ENCODE results near the gene ESPN.
"Not testable (repeated sequence)": the region's sequence is repeated elsewhere in the genome, so short reads cannot be mapped to it uniquely, and the experiment has no call there.

Gene ESPN

DNA sequence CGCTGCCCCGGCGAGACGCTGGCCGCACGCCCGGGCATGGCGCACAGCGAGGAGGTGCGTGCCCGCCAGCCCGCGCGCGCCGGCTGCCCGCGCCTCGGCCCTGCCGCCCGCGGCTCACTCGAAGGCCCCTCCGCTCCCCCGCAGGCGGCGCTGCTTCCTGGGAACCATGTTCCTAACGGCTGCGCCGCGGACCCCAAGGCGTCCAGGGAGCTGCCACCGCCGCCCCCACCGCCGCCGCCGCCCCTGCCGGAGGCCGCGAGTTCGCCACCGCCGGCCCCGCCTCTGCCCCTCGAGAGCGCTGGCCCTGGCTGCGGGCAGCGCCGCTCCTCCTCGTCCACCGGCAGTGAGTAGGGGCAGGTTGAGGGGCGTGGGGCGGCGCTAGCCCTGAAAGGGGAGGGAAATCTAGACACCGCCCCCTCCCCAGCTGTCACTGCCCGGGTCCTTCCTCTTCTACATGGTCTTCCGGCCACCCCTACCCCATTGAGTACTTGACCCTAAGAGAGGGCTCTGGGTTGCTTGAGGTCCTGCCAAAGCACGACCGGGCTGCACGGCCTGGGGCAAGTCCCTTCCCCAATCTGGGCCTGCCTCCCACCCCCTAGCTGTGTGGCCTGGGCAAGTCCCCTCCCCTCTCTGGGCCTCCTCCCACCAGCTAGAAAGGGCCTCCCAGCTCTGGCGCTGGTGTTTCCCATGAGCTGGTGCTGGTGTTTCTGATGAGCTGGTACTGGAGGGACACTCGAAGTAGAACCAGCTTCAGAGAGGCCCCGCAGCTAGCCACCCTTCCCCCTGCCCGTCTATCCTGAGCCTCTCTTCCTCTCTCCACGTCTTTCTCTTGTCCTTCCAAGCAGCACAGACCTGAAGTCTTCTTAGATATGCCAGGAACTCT, 24.4 kb downstream of the ESPN start:
- DNase-seq = peak; percentile 25 to 74 (median 71)

GRCh38 chr1:6450005-6450450, 25.5 kb downstream of the ESPN start:
- no peak for DNase-seq

DNA sequence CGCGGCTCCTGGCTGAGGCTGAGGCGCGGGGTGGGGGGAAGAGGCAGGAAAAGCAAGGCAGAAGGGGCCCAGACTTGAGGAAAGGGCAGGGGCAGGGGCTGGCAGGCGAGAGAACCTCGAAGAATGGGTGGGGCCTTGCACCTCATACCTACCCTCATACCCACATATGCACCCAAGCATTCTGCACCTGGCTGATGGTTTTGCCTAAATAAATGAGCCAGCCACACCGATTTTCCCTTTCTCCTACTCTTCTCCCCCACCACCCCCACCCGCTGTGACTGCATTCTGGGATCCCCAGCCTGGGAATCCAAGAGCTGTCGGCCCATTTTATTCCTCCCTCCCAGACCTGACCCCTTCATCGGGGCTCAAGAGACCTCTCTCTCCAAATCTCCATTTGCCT, 25.9 kb downstream of the ESPN start:
- not testable (repeated sequence) for DNase-seq

DNA sequence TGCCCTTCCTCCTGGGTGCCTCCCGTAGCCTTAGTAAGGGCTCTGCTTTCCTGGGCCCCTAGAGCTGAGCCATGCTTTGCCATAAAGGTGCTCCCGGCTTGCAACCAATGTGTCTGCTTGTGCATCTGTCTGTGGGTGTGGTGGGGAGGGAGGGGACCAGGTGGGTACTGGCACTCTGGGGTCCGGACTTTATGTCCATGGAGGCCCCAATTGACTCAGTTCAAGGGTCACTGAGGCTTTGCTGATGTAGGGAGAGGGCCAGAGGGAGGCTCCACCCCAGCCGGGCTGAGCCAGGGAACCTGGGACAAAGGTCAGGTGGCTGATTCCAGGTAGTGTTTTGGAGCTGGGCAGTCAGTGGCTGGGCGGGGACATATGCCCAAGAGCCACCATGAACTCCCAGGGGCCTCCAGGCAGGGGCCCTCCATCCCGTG, 26.4 kb downstream of the ESPN start:
- no peak for DNase-seq

DNA sequence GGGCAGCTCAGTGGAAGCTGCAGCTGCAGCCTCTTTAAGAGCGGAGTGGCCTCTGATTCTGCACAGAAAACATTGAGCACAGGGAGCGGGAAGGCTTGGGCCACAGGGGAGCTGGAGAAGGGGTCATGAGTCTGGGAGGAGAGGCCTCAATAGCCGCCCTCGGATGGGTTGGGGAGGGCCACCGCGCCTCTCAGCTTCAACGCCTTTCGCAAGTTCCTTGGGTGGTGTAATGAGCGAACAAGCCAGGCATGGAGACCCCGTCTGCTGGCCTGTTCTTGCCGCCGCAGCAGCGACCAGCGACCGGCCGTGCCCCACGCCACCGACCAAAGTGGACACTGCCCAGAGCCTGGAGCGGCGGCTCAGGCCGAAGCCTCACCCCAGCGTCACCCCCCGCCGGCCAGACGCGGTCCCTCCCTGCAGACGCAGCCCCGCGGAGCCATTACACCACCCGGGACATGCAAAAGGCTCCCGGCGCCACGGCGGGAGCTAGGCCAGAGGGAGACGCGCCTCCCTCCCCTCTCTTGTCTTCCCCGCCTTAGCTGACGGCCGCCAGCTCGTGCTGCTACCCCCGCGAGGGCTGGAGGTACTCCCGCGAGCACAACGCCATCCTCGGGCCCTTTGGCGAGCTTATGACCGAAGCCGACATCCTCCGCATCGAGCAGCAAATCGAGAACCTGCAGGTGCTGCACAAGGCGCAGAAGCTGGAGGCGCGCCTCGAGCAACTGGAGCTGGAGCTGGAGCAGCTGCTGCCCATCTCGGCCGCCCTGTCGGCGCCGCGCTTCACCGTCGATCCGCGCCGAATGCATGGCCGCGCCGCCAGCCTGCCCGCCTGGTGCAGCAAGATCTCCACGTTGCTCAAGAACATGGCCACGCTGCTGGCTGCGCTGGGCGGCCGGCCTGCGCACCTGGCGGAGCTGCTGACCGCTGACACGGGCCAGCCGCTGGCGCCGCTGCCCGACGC, 29.6 kb downstream of the ESPN start:
- not testable (repeated sequence) for DNase-seq

DNA sequence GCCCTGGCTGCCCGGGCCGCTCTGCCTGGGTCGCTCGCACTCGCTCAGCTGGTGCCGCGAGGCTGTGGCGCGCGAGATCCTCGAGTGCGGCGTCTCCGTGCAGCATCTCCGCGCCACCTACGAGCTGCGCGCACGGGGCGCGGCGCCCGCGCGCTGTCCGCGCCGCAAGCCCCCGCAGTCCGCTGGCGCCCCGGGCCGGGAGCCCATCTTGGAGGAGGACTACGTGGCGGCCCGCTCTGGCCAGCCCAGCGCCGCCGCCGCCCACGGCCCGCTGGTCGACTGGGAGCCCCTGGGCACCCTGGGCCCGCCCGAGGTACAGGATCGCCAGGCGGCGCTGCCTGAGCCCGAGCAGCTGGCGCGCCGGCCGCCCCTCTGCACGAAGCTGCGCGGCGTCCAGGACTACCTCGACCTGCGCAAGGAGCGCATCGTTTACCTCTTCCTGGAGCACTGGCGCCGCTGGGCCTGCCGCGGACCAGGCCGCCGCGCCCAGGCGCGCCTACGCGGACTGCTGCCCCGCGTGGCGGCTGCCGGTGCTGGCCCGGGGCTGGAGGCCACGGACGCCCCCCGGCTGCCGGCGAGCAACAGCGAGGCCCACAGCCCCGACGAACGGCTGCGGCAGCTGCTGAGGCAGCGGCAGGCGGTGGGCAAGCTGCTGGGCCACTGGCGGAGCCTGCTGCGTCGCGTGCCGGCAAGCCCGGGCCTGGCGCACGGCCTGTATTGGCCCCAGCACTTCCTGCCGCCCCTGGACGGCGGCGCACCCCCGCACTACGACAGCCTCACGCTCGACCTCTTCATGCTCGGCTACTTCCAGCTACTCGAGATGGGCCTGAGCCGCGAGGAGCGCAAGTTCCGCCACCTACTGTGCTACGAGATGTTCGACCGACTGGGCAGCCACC, 30.5 kb downstream of the ESPN start:
- DNase-seq = no peak

GRCh38 chr1:6455752-6456520, 31.4 kb downstream of the ESPN start:
- not testable (repeated sequence) for DNase-seq

DNA sequence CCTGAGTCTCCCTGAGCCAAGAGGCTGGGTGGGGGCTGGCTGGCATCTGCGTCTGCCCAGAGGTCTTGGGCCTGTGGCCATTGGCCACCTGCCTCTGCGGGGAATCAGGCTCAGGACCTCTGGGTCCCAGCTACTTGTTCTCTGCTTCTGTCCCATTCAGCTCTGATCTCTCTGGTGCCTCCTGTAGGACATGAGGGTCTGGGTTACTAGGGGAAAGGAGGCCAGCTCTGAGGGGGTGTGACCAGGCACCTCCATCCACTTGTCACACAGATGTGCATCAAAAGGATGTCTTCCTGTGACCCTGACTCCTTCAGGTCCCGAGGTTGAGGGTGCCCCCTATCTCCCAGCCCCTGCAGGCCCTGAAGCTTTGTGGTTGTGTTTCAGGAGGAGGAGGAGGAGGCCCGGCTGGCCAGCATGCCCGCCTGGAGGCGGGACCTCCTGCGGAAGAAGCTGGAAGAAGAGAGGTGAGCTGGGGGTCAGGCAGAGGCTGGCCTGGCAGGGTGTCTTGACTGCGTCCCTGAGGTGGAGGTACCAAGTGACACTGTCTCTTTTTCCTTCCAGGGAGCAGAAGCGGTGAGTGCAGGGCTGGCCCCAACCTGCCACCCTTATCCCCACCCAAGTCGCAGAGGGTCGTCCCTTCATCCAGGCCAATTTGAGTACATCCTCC, 32.4 kb downstream of the ESPN start:
- DNase-seq = no peak

DNA sequence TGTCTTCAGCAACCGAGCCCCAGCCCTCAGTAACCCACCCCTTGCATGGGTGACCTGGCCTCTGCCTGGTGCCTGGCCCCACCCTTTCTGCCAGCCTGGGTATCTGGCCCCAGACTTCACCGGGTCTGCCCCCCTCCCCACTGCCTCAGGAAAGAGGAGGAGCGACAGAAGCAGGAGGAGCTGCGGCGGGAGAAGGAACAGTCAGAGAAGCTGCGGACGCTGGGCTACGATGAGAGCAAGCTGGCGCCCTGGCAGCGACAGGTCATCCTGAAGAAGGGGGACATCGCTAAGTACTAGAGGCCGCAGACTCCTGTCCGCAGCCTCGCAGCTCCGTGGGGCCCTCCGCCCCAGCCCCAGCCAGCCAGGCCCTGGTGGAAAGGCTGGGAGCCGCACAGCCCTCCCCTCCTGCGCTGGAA, 35.3 kb downstream of the ESPN start:
- DNase-seq = no peak

GRCh38 chr1:6460301-6461050, 35.9 kb downstream of the ESPN start:
- DNase-seq = no peak

- DNase-seq = no peak
Observed at GRCh38 chr1:6461051-6461530, 36.5 kb downstream of the ESPN start.

DNA sequence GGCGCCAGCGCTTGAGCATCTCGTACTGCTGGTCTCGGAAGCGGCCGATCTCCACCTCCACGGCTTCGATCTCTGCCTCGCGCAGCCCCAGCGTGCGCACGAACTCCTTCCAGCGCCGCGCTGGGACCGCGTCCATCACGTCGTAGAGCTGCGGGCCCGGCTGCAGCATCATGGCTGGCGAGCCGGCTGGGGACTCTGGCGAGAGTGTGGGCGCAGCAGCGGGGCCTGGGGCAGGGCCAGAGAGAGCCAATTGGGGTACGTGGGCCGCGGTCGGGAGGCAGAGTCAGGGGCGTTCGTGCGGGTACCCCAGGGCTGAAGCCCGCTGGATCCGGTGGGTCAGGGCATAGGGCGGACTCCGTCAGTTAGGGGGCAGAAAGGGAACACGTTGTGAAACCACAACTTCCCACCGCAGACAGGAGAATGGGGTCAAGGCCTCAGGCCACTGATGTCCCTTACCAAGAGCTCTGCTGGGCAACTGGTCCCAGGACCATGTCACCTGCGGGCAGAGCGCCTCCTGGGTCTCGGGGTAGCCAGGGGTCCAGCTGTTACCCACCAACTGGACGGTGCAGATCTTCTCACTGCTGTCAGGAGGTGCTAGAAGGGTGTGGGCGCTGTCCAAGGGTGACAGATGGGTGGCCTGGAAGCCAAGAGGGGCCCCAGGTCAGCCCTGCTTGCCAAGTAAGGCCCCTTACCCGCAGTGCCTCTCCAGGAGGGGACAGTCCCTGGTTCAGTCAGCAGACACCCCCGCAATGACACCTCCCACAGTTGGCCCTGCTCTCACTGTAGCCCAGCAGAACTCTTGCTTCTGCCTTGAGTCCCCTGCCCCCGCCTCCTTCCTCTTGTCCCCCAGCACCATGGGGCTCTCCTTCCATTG, 37.2 kb downstream of the ESPN start:
- no peak for DNase-seq

- DNase-seq = no peak
Observed at GRCh38 chr1:6462412-6463119, 38.0 kb downstream of the ESPN start.

DNA sequence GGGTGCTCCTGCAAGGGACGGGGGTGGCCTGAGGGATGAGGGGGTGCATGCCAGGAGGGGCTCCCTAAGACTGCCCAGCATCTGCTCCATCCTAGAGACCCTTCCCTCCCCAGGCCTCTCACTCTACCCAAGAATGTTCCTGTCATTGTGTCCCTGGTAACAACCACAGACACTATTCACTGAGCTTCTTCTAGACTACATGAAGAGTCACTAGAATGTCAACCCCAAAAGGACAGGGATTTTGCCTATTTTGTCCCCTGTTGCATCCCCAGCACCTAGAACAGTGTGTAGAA, 38.5 kb downstream of the ESPN start:
- no peak for DNase-seq

DNA sequence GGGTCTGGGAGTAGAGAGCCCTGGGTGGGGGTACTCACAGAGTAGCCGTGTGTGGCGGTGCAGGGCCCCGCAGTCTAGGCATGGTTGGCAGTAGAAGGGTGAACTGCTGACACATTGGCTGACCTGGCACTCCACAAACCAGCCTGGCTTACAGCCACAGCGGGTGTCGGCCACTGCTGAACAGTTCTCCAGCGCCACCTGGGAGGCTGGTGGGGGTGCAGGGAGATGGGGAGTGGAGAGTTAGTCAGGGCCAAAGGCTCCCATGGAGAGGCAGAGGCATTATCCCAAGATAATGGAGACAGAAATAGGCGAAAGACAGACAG, 39.9 kb downstream of the ESPN start:
- DNase-seq = peak in 2 of 3 experiments; percentile 20 to 30

DNA sequence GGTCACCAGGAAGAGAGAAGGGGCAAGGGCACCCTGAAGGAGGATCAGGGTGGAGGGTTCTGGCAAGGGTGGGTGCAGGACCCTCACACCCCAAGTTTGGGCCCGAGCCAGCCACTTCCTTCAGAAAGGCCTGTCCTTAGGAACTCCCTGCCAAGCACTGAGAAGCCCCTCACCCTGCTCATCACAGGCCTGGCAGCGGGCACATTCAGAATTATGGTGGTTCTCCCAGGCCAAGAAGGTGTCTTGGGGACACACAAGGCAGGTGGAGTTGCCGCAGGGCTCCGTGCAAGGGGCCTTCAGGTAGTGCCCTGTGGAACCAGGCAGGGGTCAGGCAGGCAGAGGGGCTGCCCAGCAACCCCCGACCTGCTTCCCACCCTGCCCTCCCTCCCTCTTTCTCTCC, 40.3 kb downstream of the ESPN start:
- no peak for DNase-seq

DNA sequence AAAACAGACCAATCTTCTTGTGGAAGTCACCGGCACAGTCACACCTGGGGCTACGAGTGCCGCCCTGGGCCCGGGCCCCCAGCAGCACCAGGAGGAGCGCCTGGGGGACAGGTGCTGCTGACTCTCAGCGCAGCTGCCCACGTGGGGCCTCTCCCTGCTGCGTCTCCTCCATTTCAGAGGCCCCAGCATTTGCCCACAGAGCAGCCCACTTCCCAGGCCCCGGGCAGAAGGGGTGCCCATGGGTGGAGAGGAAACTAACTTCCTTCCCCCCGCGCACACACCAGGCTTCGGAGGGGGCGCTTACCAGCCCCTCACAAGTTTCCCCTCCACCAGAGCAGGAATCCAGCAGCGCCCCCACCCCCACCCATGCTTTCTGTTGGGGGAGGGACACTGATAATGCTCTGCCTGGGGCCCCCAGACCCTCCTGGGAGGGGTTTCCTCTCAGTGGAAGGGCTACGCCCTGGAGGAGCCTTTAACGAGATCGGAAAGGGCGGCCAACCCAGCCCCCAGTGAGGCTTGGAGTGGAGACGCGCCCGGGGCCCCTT, 41.0 kb downstream of the ESPN start:
- DNase-seq = peak in 2 of 3 experiments; percentile 32 to 59

GRCh38 chr1:6466023-6466422, 41.4 kb downstream of the ESPN start, which contains the start of gene TNFRSF25:
Gene TNFRSF25, minus strand, starts transcription at chr1:6466173. Its CDS starts 66 bp downstream, at chr1:6466107.
- DNase-seq = no peak
